Activated CD4-positive, CD25-positive, alpha-beta regulatory T cell (primary cell): ENCODE measurements around the gene KLRC1.
"Not testable (repeated sequence)": the region's sequence is repeated elsewhere in the genome, so short reads cannot be mapped to it uniquely, and the experiment has no call there.

Source experiments
- DNase-seq, 4 experiments: peaks; one replicate each; lab custom pipeline; 2025; lab: John Stamatoyannopoulos, UW

Gene KLRC1

DNA sequence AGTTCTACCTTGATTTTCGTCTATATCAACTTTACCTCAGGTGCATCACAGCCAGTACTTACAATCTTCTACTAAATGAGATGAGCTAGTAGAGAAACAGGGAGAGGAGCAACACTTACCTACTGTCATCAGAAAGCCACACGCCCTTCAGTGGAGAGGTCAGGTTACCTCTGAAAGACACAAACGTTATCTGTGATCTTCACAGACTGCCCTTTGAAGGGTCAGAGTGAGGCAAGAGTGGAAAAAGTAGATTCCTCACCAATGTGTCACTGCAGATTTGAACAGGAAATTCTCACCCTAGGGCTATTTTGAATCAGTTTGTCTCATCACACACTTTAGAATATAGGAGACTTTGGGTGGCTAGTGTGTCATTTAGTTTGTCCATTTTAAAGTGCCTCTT is 31.0 kb downstream of the KLRC1 start:
- DNase-seq, result not testable (repeated sequence)

DNA sequence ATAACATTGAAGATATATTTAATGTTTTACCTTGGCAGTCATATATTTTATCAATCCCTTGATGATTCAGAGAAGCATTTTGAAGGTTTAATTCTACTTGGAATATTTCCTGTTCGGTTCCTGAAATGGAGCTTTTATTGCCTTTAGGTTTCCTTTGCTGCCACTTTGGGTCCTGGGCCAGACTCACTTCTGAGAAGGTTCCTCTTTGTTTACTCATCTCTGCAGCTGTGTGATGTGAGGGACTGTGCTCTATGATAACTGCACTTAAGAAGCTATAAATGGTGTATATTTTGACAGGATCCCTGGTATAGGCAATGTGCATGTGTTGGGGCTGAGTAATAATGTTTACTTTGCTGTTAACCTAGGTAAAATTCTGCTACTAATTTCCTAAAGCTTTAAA is 32.8 kb downstream of the KLRC1 start, which contains the start of gene KLRC3:
TSS of gene KLRC3 (minus strand) at position 262 of the 400 bp plus-strand sequence. CDS start at position 217, 45 bp downstream.
- not testable (repeated sequence) for DNase-seq

DNA sequence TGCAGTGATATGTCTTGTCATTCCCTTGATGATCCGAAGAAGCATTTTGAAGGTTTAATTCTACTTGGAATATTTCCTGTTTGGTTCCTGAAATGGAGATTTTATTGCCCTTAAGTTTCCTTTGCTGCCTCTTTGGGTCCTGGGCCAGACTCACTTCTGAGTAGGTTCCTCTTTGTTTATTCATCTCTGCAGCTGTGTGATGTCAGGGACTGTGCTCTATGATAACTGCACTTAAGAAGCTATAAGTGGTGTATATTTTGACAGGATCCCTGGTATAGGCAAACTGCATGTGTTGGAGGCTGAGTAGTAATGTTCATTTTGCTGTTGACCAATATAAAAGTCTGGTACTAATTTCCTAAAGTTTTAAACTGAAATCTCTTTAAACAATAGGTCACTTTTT is 43.8 kb downstream of the KLRC1 start, which contains the start of gene KLRC4:
TSS of gene KLRC4 (minus strand) at position 366 of the 400 bp plus-strand sequence. CDS start at position 184, 182 bp downstream.
- DNase-seq, result no peak

DNA sequence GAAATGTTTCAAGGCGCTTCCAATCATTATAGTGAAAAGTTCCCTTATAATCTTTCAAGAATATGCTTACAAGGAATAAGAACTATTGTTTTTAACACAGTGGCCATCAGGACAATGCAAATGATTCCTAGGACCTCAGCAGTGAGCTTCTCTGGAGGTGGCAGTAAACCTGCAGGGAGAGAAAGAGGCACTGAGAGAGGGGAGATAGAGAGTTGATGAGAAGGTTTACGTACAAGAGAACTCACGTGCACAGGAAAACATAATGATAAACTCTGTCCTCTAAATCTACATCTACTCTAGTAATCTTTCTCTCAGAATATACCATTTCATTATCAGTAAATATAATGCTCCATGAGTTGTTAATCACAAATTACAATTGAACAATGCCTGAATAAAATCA is 44.3 kb downstream of the KLRC1 start:
- DNase-seq, result no peak

DNA sequence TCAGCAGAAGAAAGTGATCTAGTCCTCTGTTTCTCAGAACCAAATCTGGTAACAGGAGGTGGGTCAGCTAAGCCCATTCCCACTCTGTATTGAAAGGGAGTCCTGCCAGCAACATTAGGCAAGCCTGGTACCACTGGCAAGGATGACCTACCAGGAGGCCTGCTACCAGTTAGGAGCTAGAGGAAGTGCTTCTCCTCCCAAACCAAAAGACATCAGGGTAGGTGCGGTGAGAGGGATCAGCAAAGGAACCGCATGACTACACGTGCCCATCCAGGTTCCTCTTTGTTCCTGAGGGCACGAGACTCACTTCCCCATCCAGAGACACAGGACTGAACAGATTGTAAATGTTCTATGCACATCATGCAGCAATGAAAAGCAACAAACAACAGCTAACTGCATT is 46.5 kb downstream of the KLRC1 start:
- DNase-seq, result no peak

DNA sequence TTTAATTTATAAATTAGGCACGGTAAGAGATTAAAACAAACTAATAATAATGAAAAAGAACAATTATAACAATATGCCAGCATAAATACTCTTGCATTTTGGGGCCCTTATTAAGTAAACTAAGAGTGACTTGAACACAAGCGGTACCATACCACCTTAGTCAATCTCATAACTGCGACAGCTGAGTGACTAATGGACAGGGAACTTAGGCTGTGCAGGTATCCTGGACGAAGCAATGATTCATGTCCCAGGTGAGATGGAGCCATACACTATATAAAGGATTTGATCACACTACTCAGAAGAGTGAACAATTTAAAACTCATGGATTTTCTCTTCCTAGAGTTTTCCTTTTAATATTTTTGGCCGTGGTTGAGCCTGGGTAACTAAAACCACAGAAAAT is 47.9 kb downstream of the KLRC1 start:
- no peak for DNase-seq

DNA sequence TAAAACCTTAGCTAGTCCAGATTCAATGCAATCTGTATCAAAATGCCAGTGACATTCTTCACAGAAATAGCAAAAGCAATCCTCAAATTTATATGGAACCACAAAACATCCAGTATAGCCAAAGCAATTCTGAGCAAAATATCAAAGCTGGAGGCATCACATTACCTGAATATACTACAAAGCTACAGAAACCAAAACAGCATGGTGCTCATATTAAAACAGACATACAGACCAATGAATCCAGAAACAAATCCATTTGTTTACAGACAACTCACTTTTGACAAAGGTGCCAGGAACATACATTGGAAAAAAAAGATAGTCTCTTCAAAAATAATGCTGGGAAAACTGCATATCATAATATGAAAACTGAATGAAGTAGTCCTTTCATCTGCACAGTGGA is 48.4 kb downstream of the KLRC1 start:
- DNase-seq, result no peak

DNA sequence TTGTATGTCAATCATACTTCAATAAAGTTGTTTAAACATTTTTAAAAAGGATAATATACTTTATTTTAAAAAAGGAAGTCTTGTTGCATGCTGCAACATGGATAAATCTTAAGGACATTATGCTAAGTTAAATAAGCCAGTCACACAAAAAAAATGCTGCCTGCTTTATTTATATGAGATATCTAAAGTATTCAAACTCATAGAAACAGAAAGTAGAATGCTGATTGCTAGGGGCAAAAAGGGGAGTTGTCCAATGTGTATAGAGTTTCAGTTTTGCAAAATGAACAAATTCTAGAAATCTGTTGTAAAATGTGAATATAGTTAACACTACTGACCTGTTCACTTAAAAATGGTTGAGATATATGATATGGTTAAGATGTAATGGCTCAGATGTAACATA is 52.3 kb downstream of the KLRC1 start:
- no peak for DNase-seq

DNA sequence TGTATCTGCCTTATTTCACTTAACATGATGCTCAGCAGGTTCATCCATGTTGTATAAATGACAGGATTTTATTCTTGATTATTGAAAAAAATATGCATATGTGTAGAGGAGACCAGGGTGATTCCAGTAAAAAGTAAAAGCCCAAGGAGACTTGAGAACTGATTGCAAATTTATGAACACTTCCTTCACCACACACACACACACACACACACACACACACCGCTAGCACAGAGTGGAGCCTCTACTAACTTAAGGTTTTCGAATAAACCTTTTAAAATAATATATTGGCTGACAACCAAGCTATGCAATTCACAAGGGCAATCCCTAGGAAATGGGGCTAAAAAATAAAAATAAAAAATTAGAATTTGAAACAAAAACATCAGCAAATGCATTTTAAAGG is 55.0 kb downstream of the KLRC1 start:
- DNase-seq, result no peak

DNA sequence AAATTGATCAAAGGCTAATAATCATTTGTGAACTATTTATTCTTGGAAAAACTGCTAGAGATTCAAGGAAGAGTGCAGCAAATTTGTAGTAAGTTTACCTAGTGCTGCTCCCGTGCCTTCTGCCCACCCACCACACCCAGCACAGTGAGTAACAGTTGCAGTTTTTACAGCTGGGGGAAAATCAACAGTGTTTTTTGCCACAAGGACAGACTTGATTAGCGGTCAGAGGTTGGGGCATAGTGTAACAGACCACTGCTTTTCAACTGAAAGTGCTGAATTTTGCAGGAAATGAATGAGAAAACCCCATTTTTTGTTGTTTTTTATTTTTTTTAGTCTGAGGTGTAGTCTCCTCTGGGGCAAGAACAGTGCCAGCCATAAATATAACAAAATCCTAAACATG is 55.9 kb downstream of the KLRC1 start:
- no peak for DNase-seq

DNA sequence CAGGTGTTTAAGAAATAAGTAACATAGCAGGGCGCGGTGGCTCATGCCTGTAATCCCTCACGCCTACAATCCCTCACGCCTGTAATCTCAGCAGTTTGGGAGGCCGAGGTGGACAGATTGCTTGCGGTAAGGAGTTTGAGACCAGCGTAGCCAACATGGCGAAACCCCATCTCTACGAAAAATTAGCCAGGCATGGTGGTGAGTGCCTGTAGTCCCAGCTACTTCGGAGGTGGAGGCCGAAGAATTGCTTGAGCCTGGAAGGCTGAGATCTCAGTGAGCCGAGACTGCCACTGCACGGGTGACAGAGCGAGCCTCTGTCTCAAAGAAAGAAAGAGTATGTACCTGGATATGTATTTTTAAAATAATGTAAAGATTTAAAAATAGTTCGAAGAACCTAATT is 57.0 kb downstream of the KLRC1 start:
- DNase-seq, result not testable (repeated sequence)
